Upper lobe of left lung (tissue), 4 donors: ENCODE data around the gene ZBTB17.

Experiments
- POLR2A ChIP-seq, 4 donors: fragments of 450-650 bp; IDR thresholded peaks; one replicate each; pipeline ENCODE4 v1.5.1; 2016 to 2017; ENCODE audit warnings: antibody characterized with exemption in 4 of 4, mild to moderate bottlenecking in 2 of 4
- POLR2AphosphoS5 ChIP-seq, 2 donors: sonication (generic); formaldehyde crosslinking; IDR thresholded peaks; one replicate each; pipeline ENCODE4 v1.5.1; 2017; ENCODE audit warnings: antibody characterized with exemption in 2 of 2
- TF ChIP-seq, protein P1 (sequence below), 6 experiments: fragments of 450-650 bp in 4 of 6; fragments of 200-600 bp in 2 of 6; sonication (generic) in 2 of 6; IDR thresholded peaks; one replicate each; pipeline ENCODE4 v1.5.1; 2016 to 2019; ENCODE audit warnings: antibody characterized with exemption in 6 of 6

DNA sequence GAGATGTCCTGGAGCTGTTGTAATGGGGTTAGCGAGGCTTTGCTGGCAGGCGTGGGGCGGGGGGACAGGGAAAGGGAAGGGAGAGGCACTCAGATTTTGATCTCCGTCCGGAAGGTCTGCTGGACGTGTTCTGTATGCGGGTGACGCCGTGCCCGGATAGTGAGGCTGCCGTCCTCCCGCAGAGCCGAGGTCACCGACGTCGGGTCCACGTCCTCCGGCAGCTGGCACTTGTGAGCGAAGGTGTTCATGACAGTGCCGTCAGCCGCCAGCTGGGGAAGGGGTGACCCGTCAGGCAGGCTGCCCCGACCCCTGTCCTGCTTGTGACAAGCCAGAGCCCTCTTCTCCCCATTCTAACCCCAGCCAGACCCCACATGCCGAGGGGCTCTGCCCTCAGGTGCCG is 39.6 kb upstream of the ZBTB17 start:
- TF ChIP-seq, protein P1, sequence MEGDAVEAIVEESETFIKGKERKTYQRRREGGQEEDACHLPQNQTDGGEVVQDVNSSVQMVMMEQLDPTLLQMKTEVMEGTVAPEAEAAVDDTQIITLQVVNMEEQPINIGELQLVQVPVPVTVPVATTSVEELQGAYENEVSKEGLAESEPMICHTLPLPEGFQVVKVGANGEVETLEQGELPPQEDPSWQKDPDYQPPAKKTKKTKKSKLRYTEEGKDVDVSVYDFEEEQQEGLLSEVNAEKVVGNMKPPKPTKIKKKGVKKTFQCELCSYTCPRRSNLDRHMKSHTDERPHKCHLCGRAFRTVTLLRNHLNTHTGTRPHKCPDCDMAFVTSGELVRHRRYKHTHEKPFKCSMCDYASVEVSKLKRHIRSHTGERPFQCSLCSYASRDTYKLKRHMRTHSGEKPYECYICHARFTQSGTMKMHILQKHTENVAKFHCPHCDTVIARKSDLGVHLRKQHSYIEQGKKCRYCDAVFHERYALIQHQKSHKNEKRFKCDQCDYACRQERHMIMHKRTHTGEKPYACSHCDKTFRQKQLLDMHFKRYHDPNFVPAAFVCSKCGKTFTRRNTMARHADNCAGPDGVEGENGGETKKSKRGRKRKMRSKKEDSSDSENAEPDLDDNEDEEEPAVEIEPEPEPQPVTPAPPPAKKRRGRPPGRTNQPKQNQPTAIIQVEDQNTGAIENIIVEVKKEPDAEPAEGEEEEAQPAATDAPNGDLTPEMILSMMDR (IDR thresholded peaks at IDR 0.05): no peak
- TF ChIP-seq POLR2AphosphoS5 (IDR thresholded peaks at IDR 0.05): no peak
- TF ChIP-seq POLR2A (IDR thresholded peaks at IDR 0.05): no peak
